ENCODE results near the gene MAP3K10.

GRCh38 chr19:40238775-40239174, 47.5 kb downstream of the MAP3K10 start:
- TF ChIP-seq CTCF (IDR thresholded peaks at IDR 0.05) (no peak), POLR2A (IDR thresholded peaks at IDR 0.05) (no peak)

All from body of pancreas (tissue), 4 donors.